Measurements from ENCODE around the gene TAS2R39. TPM values are rescaled to one million over a fixed set of nuclear protein-coding genes. Genes with fewer than 3 reads are reported as not detected.

The TAS2R39 gene
- total and polyA plus RNA-seq, 2 experiments from 2014 or later, result 0.21 TPM; not detected in 1

Small RNA genes within 50 kb of the gene (small RNA-seq; reads per million reads assigned to genes)
- not detected for gene AC073342.3 (ENCODE audit: low replicate concordance)

Other genes with a start within 250 kb of the TAS2R39 start
- gene TRPV5, start 249.7 kb upstream of the TAS2R39 start, total RNA-seq (2014; rRNA removed; shearing (Covaris generic)), result not detected in 2 replicates
- not detected in 2 replicates for gene TRPV5, start 249.7 kb upstream of the TAS2R39 start, polyA plus RNA-seq (2016; fragmentation: Nextera tagmentation; extraction: Ambion mirVana)
- not detected in 2 replicates for gene LLCFC1, start 243.9 kb upstream of the TAS2R39 start, total RNA-seq (2014; rRNA removed; shearing (Covaris generic))
- not detected in 2 replicates for gene LLCFC1, start 243.9 kb upstream of the TAS2R39 start, polyA plus RNA-seq (2016; fragmentation: Nextera tagmentation; extraction: Ambion mirVana)
- gene KEL, start 221.1 kb upstream of the TAS2R39 start, total RNA-seq (2014; rRNA removed; shearing (Covaris generic)), result 3.6 TPM in 1 of 2 replicates, not detected in the other
- gene KEL, start 221.1 kb upstream of the TAS2R39 start, polyA plus RNA-seq (2016; fragmentation: Nextera tagmentation; extraction: Ambion mirVana), result 1.2 TPM in 2 replicates
- gene OR9A2, start 156.3 kb upstream of the TAS2R39 start, total RNA-seq (2014; rRNA removed; shearing (Covaris generic)), result 2.6 TPM in 1 of 2 replicates, not detected in the other
- gene OR9A2, start 156.3 kb upstream of the TAS2R39 start, polyA plus RNA-seq (2016; fragmentation: Nextera tagmentation; extraction: Ambion mirVana), result not detected in 2 replicates
- not detected in 2 replicates for gene OR6V1, start 131.1 kb upstream of the TAS2R39 start, total RNA-seq (2014; rRNA removed; shearing (Covaris generic))
- not detected in 2 replicates for gene OR6V1, start 131.1 kb upstream of the TAS2R39 start, polyA plus RNA-seq (2016; fragmentation: Nextera tagmentation; extraction: Ambion mirVana)
- not detected in 2 replicates for gene PIP, start 51.3 kb upstream of the TAS2R39 start, total RNA-seq (2014; rRNA removed; shearing (Covaris generic))
- gene PIP, start 51.3 kb upstream of the TAS2R39 start, polyA plus RNA-seq (2016; fragmentation: Nextera tagmentation; extraction: Ambion mirVana), result not detected in 2 replicates
- gene TAS2R40, start 38.6 kb downstream of the TAS2R39 start, total RNA-seq (2014; rRNA removed; shearing (Covaris generic)), result not detected in 2 replicates
- not detected in 2 replicates for gene TAS2R40, start 38.6 kb downstream of the TAS2R39 start, polyA plus RNA-seq (2016; fragmentation: Nextera tagmentation; extraction: Ambion mirVana)
- gene GSTK1, start 80.0 kb downstream of the TAS2R39 start, total RNA-seq (2014; rRNA removed; shearing (Covaris generic)), result 26.4 and 27.3 TPM in 2 replicates
- gene GSTK1, start 80.0 kb downstream of the TAS2R39 start, polyA plus RNA-seq (2016; fragmentation: Nextera tagmentation; extraction: Ambion mirVana), result 26.3 and 27.5 TPM in 2 replicates
- gene TMEM139, start 101.5 kb downstream of the TAS2R39 start, total RNA-seq (2014; rRNA removed; shearing (Covaris generic)), result 2.3 and 3.6 TPM in 2 replicates
- 1.7 and 3.3 TPM in 2 replicates for gene TMEM139, start 101.5 kb downstream of the TAS2R39 start, polyA plus RNA-seq (2016; fragmentation: Nextera tagmentation; extraction: Ambion mirVana)
- gene CASP2, start 104.9 kb downstream of the TAS2R39 start, total RNA-seq (2014; rRNA removed; shearing (Covaris generic)), result 15.7 and 21.8 TPM in 2 replicates
- 13.7 and 17.7 TPM in 2 replicates for gene CASP2, start 104.9 kb downstream of the TAS2R39 start, polyA plus RNA-seq (2016; fragmentation: Nextera tagmentation; extraction: Ambion mirVana)
- gene CLCN1, start 132.7 kb downstream of the TAS2R39 start, total RNA-seq (2014; rRNA removed; shearing (Covaris generic)), result 0.23 and 0.38 TPM in 2 replicates
- gene CLCN1, start 132.7 kb downstream of the TAS2R39 start, polyA plus RNA-seq (2016; fragmentation: Nextera tagmentation; extraction: Ambion mirVana), result 0.43 and 0.48 TPM in 2 replicates
- gene FAM131B, start 179.3 kb downstream of the TAS2R39 start, total RNA-seq (2014; rRNA removed; shearing (Covaris generic)), result 28.8 and 30.2 TPM in 2 replicates
- gene FAM131B, start 179.3 kb downstream of the TAS2R39 start, polyA plus RNA-seq (2016; fragmentation: Nextera tagmentation; extraction: Ambion mirVana), result 4.7 and 5.4 TPM in 2 replicates
- 132 and 141 TPM in 2 replicates for gene ZYX, start 197.9 kb downstream of the TAS2R39 start, total RNA-seq (2014; rRNA removed; shearing (Covaris generic))
- 108 and 111 TPM in 2 replicates for gene ZYX, start 197.9 kb downstream of the TAS2R39 start, polyA plus RNA-seq (2016; fragmentation: Nextera tagmentation; extraction: Ambion mirVana)
- gene EPHA1, start 225.4 kb downstream of the TAS2R39 start, total RNA-seq (2014; rRNA removed; shearing (Covaris generic)), result 119 and 154 TPM in 2 replicates
- 60.7 and 66.1 TPM in 2 replicates for gene EPHA1, start 225.4 kb downstream of the TAS2R39 start, polyA plus RNA-seq (2016; fragmentation: Nextera tagmentation; extraction: Ambion mirVana)

Data from GM23338 (cell line).